Measurements from ENCODE around the gene LRRC17. TPM values are rescaled to one million over a fixed set of nuclear protein-coding genes. Genes with fewer than 3 reads are reported as not detected.

Gene LRRC17
- total RNA-seq, 2 experiments from 2014 or later: 0.22 TPM; not detected in 1

DNA sequence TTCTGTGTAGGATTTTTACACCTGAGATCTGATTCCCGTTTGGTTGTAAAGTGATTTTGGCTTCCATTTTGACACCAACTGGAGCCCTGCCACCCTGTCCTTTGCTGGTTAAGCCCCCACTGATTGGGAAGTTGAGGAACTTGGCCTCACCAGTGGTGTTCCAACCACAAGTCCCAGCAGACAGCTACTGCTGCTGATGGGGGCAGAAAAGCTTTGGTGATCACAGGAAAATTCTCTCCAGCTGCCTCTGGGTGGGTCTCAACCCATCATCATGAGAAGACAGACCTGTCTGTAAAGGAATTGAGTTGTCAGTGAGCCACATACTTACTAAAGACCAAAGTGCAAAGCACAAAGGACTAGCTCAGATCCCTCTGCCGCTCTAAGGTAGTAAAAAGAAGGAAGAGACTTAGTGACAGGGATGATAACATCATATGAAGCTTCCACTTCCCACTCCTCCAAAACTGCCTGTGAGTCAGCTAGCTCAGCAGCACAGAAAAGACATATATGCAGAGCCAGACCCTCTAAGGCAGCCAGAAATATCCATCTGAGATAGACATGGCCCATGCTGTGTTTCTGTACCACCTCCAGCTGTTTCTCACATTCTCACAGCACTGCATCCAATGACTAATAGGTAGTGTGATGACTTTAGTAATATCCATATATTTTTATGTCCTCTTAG is 22.4 kb upstream of the LRRC17 start:
- H3K9me3 Mint-ChIP-seq: no peaks in the 10 kb centered on the region
- no peaks in the 10 kb centered on the region for H3K9me3 ChIP-seq (ENCODE audit: control insufficient read depth in 1 of 2, insufficient read depth in 1 of 2, low read length in 2 of 2)
- ChIA-PET CTCF (no interaction called here), POLR2A (no interaction called here)
- no peaks in the 10 kb centered on the region for H3K36me3 ChIP-seq (ENCODE audit: insufficient read depth, low read length)
- no peaks in the 10 kb centered on the region for H3K4me1 Mint-ChIP-seq (ENCODE audit: low read depth)
- H3K36me3 Mint-ChIP-seq (ENCODE audit: low read depth): no peaks in the 10 kb centered on the region
- no peaks in the 10 kb centered on the region for H3K27me3 Mint-ChIP-seq
- H3K27ac ChIP-seq (ENCODE audit: low read depth in 1 of 2, low read length in 2 of 2): no peak overlapping the region
- no peak overlapping the region for H3K4me3 ChIP-seq (ENCODE audit: low read length)
- intact Hi-C loops (cut with DNase I, micrococcal nuclease): no loop called here
- peak in 1 of 14 experiments; percentile 19 for DNase-seq
- H3K4me3 Mint-ChIP-seq: no peak overlapping the region
- TF ChIP-seq, protein P1, sequence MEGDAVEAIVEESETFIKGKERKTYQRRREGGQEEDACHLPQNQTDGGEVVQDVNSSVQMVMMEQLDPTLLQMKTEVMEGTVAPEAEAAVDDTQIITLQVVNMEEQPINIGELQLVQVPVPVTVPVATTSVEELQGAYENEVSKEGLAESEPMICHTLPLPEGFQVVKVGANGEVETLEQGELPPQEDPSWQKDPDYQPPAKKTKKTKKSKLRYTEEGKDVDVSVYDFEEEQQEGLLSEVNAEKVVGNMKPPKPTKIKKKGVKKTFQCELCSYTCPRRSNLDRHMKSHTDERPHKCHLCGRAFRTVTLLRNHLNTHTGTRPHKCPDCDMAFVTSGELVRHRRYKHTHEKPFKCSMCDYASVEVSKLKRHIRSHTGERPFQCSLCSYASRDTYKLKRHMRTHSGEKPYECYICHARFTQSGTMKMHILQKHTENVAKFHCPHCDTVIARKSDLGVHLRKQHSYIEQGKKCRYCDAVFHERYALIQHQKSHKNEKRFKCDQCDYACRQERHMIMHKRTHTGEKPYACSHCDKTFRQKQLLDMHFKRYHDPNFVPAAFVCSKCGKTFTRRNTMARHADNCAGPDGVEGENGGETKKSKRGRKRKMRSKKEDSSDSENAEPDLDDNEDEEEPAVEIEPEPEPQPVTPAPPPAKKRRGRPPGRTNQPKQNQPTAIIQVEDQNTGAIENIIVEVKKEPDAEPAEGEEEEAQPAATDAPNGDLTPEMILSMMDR (IDR thresholded peaks at IDR 0.05): no peak
- H3K27me3 ChIP-seq (ENCODE audit: control insufficient read depth in 1 of 2, insufficient read depth in 2 of 2, low read length in 2 of 2): no peaks in the 10 kb centered on the region
- ATAC-seq (ENCODE audit: poor library complexity): no peak
- no peaks in the 10 kb centered on the region for H3K4me1 ChIP-seq (ENCODE audit: insufficient read depth, low read length)
- H3K27ac Mint-ChIP-seq: no peak overlapping the region

DNA sequence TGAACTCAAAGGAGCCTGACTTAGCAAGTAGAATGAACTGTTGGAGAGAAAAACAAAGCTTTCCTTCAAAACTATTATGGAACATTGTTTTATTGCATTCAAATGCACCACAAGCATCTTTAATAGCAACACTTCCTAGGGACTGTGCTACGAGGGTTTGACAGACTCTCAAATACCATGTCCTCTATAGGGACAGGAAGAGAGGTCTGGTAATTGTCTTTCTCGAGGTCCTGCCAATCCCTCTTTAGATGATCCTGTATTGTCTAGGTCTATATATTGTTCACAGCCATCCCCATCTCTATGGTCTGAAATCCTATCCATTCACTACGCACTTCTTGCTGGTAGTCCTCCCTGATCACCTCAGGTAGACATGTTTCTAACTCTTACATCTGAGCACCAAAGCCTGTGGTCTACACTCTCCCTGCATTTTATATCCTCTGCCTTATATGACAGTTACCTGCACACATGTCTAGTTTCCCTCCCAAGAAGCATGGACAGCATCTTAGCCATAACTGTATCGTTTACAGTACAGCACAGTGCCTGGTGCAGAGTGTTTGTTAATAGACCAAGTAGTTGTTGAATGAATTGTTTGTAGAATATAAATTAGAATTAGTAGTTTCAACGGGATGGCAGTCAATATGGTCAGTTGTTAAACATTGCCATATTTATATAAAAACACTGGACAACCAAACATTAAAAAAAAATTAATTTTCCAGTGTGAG is 21.7 kb upstream of the LRRC17 start:
- POLR2A ChIA-PET: no interaction called here

DNA sequence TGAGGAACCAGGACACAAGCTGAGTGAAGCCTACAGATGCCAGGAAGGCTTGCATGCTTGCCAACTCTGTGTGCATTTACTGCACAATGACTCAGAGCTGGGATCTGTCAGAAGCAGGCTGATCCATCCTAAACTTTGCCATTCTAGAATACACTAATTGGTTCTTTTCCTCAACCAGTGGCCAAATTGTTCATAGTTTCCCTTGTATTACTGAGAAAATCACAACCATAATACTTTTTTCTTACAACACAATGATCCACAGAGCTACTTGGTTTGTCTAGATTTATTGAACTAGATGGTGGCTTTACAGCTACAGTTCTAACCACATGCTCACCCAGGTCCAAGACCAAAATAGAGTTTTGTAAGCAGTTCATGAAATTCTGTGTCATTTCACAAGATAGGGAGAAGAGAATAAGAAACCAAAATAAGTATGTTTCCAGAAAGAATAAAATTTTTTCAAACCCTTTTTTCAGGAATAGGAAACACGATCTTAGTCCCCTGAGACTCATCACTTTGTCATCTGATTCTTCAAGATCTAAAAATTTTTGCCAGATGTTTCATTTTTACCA is 21.0 kb upstream of the LRRC17 start:
- intact Hi-C loops (cut with DNase I, micrococcal nuclease): no loop called here
- H3K27me3 Mint-ChIP-seq: no peaks in the 10 kb centered on the region
- CTCF ChIA-PET: no interaction called here

More for the DNA sequence above, 21.7 kb upstream of the LRRC17 start:
- CTCF ChIA-PET: no interaction called here
- no peaks in the 10 kb centered on the region for H3K36me3 ChIP-seq (ENCODE audit: insufficient read depth, low read length)
- TF ChIP-seq, protein P1 (IDR thresholded peaks at IDR 0.05): no peak
- Mint-ChIP-seq H3K4me1 (ENCODE audit: low read depth) (no peaks in the 10 kb centered on the region), H3K36me3 (ENCODE audit: low read depth) (no peaks in the 10 kb centered on the region), H3K27ac (no peak overlapping the region), H3K27me3 (no peaks in the 10 kb centered on the region), H3K9me3 (no peaks in the 10 kb centered on the region), H3K4me3 (no peak overlapping the region)
- intact Hi-C loops (cut with DNase I, micrococcal nuclease): no loop called here
- no peaks in the 10 kb centered on the region for H3K9me3 ChIP-seq (ENCODE audit: control insufficient read depth in 1 of 2, insufficient read depth in 1 of 2, low read length in 2 of 2)
- H3K27ac ChIP-seq (ENCODE audit: low read depth in 1 of 2, low read length in 2 of 2): no peak overlapping the region
- H3K27me3 ChIP-seq (ENCODE audit: control insufficient read depth in 1 of 2, insufficient read depth in 2 of 2, low read length in 2 of 2): no peaks in the 10 kb centered on the region
- DNase-seq: no peak
- ATAC-seq (ENCODE audit: poor library complexity): no peak
- no peak overlapping the region for H3K4me3 ChIP-seq (ENCODE audit: low read length)
- no peaks in the 10 kb centered on the region for H3K4me1 ChIP-seq (ENCODE audit: insufficient read depth, low read length)

More for the DNA sequence above, 21.0 kb upstream of the LRRC17 start:
- no peaks in the 10 kb centered on the region for H3K4me1 Mint-ChIP-seq (ENCODE audit: low read depth)
- DNase-seq (no peak), ATAC-seq (ENCODE audit: poor library complexity) (no peak)
- H3K4me3 ChIP-seq (ENCODE audit: low read length): no peak overlapping the region
- H3K4me3 Mint-ChIP-seq: no peak overlapping the region
- TF ChIP-seq, protein P1 (IDR thresholded peaks at IDR 0.05): no peak
- H3K4me1 ChIP-seq (ENCODE audit: insufficient read depth, low read length): no peaks in the 10 kb centered on the region
- no peaks in the 10 kb centered on the region for H3K27me3 ChIP-seq (ENCODE audit: control insufficient read depth in 1 of 2, insufficient read depth in 2 of 2, low read length in 2 of 2)
- H3K9me3 ChIP-seq (ENCODE audit: control insufficient read depth in 1 of 2, insufficient read depth in 1 of 2, low read length in 2 of 2): no peaks in the 10 kb centered on the region
- no peaks in the 10 kb centered on the region for H3K9me3 Mint-ChIP-seq
- H3K36me3 ChIP-seq (ENCODE audit: insufficient read depth, low read length): no peaks in the 10 kb centered on the region
- no peaks in the 10 kb centered on the region for H3K36me3 Mint-ChIP-seq (ENCODE audit: low read depth)
- H3K27ac ChIP-seq (ENCODE audit: low read depth in 1 of 2, low read length in 2 of 2): no peak overlapping the region
- H3K27ac Mint-ChIP-seq: no peak overlapping the region
- POLR2A ChIA-PET: no interaction called here
